GM18505 (cell line): ENCODE results near the gene KCNK7.

Experiments
- ATAC-seq: cut with Tn5 transposase; IDR thresholded peaks from one replicate; pipeline ENCODE4 v1.9.1; 2021; ENCODE audit not compliant: unreplicated experiment
- POLR2A ChIP-seq: IDR thresholded peaks from 4 replicates; pipeline ENCODE4 v1.6.1; 2011; ENCODE audit warnings: borderline replicate concordance; ENCODE audit not compliant: insufficient read depth, insufficient read length; ENCODE audit errors: extremely low read depth

The KCNK7 gene

GRCh38 chr11:65611758-65612603 lies 16.4 kb upstream of the KCNK7 start:
- no peak for TF ChIP-seq POLR2A
- no peak for ATAC-seq

GRCh38 chr11:65611028-65611757 lies 15.6 kb upstream of the KCNK7 start:
- no peak for TF ChIP-seq POLR2A
- ATAC-seq, result no peak

- no peak for ATAC-seq
- TF ChIP-seq POLR2A, result no peak
Observed at GRCh38 chr11:65610404-65610803, 14.8 kb upstream of the KCNK7 start.

GRCh38 chr11:65609665-65610064 lies 14.1 kb upstream of the KCNK7 start:
- TF ChIP-seq POLR2A, result no peak
- ATAC-seq, result no peak

- TF ChIP-seq POLR2A, result no peak
Observed at GRCh38 chr11:65609229-65609628, 13.6 kb upstream of the KCNK7 start.

GRCh38 chr11:65607614-65608426 lies 12.2 kb upstream of the KCNK7 start:
- no peak for ATAC-seq
- TF ChIP-seq POLR2A, result no peak

More at GRCh38 chr11:65609229-65609628, 13.6 kb upstream of the KCNK7 start:
- no peak for ATAC-seq

GRCh38 chr11:65606876-65607613 lies 11.4 kb upstream of the KCNK7 start:
- ATAC-seq, result no peak
- no peak for TF ChIP-seq POLR2A

GRCh38 chr11:65604258-65604657 lies 8.7 kb upstream of the KCNK7 start:
- no peak for TF ChIP-seq POLR2A
- no peak for ATAC-seq

GRCh38 chr11:65599955-65600246 lies 4.3 kb upstream of the KCNK7 start:
- ATAC-seq, result no peak
- TF ChIP-seq POLR2A, result no peak

- no peak for ATAC-seq
- TF ChIP-seq POLR2A, result no peak
Observed at GRCh38 chr11:65599216-65599954, 3.8 kb upstream of the KCNK7 start.

GRCh38 chr11:65598258-65598699 lies 2.7 kb upstream of the KCNK7 start:
- TF ChIP-seq POLR2A, result no peak
- ATAC-seq, result no peak

GRCh38 chr11:65596520-65596919 lies 920 bp upstream of the KCNK7 start:
- no peak for TF ChIP-seq POLR2A
- no peak for ATAC-seq
